GM10248 (cell line): ENCODE results near the gene TCF12.

Experiments used
- CTCF ChIA-PET: fragments of 300-600 bp; sonication (Branson Sonifier 250); formaldehyde crosslinking; extraction: SDS; loops from one replicate; lab custom pipeline; 2021; ENCODE audit warnings: antibody characterized with exemption; lab: Yijun Ruan, JAX
- POLR2A ChIA-PET: fragments of 350-650 bp; sonication (Branson Sonifier 250); formaldehyde crosslinking; extraction: SDS; loops from one replicate; lab custom pipeline; 2020; ENCODE audit warnings: antibody characterized with exemption; lab: Yijun Ruan, JAX
- DNase-seq: peaks from one replicate; pipeline ENCODE4 v3.0.0; 2012; ENCODE audit errors: extremely low spot score
- TF ChIP-seq, protein P1 (sequence below): IDR thresholded peaks from 2 replicates; pipeline ENCODE4 v1.5.1; 2012; ENCODE audit warnings: mild to moderate bottlenecking, low read depth; ENCODE audit errors: extremely low read depth, missing control alignments, control extremely low read depth

The TCF12 gene

DNA sequence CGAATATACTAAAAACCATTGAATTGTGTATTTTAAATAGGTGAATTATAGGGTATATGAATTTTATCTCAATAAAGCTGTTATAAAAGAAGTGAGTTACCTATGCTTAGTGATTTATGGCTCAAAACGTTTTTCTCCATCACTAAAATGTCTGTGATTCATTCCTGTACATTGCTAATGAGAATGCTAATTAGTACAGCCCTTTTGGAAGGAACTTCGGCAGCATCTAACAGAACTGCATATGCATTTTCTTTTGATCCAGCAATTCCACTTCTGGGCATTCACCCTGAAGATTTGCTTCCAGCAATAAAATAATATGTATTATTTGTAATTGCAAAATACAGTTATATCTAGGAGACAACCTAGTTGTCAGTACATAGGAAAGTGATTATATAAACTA is 53.6 kb downstream of the TCF12 start:
- DNase-seq = no peak
- ChIA-PET CTCF (no interaction called here), POLR2A (no interaction called here)
- TF ChIP-seq, protein P1, sequence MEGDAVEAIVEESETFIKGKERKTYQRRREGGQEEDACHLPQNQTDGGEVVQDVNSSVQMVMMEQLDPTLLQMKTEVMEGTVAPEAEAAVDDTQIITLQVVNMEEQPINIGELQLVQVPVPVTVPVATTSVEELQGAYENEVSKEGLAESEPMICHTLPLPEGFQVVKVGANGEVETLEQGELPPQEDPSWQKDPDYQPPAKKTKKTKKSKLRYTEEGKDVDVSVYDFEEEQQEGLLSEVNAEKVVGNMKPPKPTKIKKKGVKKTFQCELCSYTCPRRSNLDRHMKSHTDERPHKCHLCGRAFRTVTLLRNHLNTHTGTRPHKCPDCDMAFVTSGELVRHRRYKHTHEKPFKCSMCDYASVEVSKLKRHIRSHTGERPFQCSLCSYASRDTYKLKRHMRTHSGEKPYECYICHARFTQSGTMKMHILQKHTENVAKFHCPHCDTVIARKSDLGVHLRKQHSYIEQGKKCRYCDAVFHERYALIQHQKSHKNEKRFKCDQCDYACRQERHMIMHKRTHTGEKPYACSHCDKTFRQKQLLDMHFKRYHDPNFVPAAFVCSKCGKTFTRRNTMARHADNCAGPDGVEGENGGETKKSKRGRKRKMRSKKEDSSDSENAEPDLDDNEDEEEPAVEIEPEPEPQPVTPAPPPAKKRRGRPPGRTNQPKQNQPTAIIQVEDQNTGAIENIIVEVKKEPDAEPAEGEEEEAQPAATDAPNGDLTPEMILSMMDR = no peak

DNA sequence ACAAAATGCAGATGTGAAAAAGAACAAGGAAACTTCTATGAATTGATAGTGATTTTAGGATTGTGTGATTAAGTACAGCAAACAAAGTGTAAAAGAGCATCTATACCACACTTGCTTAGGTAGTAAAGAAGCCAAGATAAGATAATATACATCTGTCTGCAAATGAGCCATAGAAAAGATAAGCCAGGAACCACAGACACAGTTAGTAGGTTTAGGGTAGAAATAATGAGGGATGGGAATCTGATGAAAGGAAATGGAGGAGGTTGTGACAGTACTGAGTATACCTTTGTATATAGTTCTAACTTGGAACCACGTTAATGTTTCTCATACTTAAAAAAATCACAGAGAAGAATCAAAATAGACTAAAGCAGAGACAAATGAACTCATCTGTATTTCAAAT is 54.0 kb downstream of the TCF12 start:
- CTCF ChIA-PET = interaction anchor here (1.0 kb wide), 1 partner anchor 65 kb away, joined by 3 read pairs; no protein-coding TSS in a partner anchor
- POLR2A ChIA-PET = no interaction called here

DNA sequence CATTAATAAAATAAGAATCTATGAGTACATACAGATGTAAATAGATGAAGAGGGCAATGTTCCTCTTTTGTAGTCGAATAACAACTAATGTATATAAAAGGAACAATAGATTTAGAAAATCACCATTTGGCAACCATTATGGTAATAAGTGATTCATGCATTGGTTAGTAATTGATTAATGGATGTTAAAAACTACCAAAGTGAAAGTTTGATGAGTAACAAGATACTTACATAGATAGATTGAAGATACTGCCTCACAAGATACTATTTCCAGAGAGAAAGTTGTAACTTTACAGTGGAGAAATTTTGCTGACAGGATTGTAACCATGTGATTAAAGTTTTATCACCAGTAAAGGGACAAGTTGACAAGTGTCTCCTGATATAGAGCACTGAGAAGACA is 55.0 kb downstream of the TCF12 start:
- CTCF ChIA-PET = no interaction called here
- TF ChIP-seq, protein P1 = no peak
- no peak for DNase-seq
- POLR2A ChIA-PET = no interaction called here

More for the DNA sequence above, 54.0 kb downstream of the TCF12 start:
- TF ChIP-seq, protein P1 = no peak
- no peak for DNase-seq

DNA sequence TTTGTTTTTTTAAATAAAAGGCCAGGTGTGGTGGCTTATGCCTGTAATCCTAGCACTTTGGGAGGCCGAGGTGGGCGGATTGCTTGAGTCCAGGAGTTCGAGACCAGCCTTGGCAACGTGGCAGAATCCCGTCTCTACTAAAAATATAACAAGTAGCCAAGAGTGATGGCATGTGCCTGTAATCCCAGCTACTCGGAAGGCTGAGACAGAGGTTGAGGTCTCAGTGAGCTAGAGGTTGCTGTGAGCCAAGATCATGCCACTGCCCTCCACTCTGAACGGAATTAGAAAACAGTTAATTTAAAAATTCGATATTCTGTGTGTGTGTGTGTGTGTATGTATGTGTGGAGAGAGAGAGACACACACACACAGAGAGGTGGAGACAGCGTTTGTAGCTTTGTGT is 58.8 kb downstream of the TCF12 start:
- ChIA-PET CTCF (interaction anchor here (1.1 to 3.1 kb wide), 3 partner anchors 9 to 35 kb away, joined by 3 to 11 read pairs (median 3); no protein-coding TSS in a partner anchor), POLR2A (no interaction called here)
- DNase-seq = no peak
- TF ChIP-seq, protein P1 = no peak

DNA sequence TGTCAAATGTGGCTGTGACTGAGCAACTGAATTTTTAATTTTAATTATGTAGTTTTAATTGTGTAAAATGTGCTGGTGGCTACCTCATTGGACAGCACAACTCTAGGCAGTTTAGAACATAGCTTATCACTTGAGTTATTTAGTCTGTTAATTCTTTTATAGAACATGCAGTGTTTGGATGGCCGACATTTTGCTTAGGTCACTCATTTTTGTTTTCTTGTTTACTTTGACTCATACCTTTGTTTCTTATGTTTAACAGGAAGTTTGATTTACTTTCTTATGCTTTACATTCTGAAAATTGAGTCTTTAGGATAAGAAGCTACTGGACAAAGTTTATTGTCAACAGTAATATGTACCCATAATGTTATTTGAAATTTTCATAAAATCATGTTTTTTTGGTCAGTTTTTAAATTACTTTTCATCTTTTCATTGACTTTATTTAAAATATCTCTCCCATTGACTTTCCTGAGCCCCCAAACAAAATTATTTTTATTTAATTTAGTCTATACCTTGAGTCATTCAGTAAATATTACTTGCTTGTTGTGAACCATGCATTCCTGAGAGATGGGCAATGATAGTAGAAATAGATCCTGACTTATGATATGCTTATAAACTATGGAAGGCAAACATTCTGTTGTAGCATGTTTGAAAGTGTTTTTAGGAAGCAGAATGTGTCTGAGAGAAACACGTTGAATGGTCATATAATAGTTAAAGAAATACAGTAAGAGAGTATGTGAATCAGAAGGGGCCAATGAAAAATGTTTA is 60.6 kb downstream of the TCF12 start:
- TF ChIP-seq, protein P1 = no peak
- ChIA-PET CTCF (interaction anchor here (0.9 to 1.0 kb wide), 3 partner anchors 9 to 25 kb away, joined by 3 read pairs; no protein-coding TSS in a partner anchor), POLR2A (no interaction called here)
- no peak for DNase-seq

DNA sequence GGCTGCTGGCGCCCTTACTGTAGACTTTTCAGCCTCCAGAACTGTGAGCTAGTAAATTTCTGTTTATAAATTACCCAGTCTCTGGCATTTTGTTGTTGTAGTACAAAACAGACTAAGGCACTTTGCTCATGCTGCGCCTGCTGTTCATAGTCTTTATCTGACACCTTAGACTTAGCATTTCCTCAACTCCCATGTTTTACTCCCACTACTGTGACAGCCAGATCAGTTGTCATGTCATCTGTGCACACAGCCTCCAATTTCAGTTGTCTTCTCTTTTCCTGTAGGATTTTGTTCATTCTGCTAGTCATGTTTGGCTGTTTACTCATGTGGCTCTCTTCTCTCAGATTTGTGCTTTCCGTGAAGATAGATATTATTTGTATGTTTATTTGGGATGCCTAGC is 62.0 kb downstream of the TCF12 start:
- ChIA-PET POLR2A (no interaction called here), CTCF (no interaction called here)
- DNase-seq = no peak
- TF ChIP-seq, protein P1 = no peak
